ENCODE measurements around the gene EFNA3.
A peak's percentile ranks its signal among the peaks of the same experiment; 100 is the strongest.

The EFNA3 gene

GRCh38 chr1:155078469-155079209, at the start of gene EFNA3:
Gene EFNA3, plus strand, starts transcription at chr1:155078837. Its CDS starts 105 bp downstream, at chr1:155078942.
- DNase-seq (ENCODE audit: low read depth): peak; percentile 65

DNA sequence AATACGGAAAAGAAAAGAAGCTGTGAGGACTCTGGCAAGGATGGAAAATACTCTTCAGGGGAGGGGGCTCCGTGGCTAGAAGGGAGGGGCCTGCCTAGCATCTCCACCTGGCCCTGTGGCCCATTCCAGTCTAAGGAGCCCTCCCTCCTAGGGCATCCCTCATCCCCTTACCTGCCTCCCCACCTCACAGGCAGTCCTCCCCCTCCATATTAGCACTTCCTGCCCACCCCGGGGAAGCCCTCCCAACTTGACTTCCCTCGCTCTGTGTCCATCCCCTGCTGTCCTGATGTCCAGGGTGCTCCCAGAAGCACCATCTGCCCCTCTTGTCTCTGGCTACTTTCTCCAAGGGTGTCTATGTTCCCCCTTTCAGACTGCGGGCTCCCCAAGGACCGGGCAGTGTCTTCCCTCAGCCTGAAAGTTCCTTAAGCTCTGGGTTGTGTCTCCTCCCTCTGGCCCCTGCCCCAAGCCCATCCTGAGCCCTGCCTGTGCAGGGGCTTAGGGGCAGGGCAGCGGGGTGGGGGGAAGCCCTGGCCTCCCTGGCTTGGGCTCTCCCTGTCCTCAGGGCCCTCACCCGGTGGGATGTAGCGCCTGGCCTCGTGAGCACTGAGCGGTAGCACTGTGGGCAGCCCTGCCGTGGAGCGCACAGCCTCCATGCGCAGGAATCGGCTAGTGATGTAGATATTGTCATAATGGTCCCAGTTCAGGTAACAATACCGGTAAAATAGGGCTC, 49.0 kb upstream of the EFNA3 start:
- DNase-seq (ENCODE audit: low read depth): no peak

DNA sequence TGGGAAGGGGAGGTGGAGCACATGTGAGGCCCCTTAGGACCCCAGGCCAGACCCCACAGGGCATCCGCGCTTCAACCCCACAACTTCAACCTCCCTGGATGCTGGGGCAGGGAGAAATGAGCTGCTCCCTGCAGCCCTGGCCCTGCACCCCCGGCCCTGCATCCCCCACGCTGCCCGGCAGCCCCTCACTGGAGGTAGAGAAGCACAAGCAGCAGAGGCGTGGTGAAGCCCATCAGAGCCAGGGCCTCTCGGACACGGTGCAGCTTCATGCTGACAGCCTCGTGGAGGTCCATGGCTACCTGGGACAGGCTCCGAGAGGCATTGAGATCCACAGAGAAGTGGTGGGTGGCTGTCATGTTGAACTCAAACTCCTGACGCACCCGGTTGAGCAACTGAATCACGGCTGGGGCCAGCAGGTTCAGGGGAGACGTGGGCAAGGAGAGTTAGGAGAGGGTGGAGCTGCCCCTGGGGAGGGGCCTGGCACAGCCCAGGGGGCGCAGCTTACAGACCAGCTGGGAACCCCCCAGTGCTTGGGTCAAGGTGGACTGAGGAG, 48.3 kb upstream of the EFNA3 start:
- no peak for DNase-seq (ENCODE audit: low read depth)

- DNase-seq (ENCODE audit: low read depth): no peak
Observed at GRCh38 chr1:155030899-155031298, 47.7 kb upstream of the EFNA3 start.

DNA sequence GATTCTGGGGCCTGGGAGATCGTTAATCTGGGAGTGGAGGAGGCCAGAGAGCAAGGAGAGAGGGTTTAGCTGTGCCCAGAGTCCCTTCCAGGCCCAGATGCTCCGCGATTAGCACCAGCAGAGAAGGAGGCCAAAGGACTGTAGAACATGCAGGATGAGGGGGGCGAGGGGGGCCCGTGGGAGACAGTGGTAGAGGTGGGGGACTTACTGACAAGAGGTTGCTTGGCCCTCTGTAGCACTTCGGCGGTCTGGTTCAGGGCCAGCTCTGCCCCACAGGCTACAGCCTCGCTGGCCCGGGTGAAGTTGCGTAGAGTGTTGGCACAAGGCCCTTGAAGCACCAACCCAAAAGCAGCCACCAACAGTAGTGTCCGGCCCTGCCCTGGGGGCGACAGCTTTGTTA, 45.8 kb upstream of the EFNA3 start:
- DNase-seq (ENCODE audit: low read depth): no peak

DNA sequence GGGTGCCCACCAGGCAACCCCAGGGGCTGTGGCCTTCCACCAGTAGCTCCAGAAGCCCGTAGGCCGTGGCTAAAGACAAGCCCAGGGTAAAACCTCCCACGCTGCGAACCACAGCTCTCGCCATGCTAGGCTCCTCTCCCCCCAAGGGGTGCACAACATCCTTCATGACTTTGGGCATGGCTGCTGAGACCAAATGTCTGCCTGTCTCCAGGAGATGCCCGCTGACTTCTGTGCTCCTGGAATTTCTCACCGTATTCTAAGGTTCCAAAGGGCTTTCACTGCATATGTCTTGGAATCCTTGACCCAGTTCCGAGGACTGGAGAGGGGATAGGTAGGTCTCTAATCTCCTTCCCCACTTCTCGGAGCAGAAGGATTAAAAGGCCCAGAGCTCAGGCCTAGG, 45.1 kb upstream of the EFNA3 start, which contains the start of the genes DCST1 and DCST2:
DCST1 (plus strand) TSS at position 301 of the 400 bp plus-strand sequence. CDS start 213 bp downstream, outside the sequence.
DCST2 (minus strand) TSS at position 258 of the 400 bp plus-strand sequence; CDS start at position 178, 80 bp downstream.
- no peak for DNase-seq (ENCODE audit: low read depth)

GRCh38 chr1:155034318-155035208, 44.1 kb upstream of the EFNA3 start:
- no peak for DNase-seq (ENCODE audit: low read depth)

DNA sequence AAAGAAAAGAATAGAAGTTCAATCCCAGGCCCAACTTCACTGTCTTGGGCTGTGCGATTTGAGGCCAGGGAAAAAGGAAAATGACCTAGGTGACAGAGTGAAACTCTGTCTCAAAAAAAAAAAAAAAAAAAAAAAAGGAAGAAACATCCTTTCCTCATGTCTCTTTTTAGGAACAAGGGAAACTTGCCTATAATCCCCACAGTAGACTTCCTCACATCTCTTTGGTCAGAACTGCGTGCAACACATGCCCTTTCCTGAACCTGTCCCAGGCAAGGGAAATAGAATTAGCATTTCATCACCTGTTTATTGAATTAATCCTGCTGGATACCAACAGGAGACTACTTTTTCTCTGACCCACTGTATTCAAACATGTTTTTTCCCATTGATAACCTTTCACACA, 42.7 kb upstream of the EFNA3 start:
- no peak for DNase-seq (ENCODE audit: low read depth)

DNA sequence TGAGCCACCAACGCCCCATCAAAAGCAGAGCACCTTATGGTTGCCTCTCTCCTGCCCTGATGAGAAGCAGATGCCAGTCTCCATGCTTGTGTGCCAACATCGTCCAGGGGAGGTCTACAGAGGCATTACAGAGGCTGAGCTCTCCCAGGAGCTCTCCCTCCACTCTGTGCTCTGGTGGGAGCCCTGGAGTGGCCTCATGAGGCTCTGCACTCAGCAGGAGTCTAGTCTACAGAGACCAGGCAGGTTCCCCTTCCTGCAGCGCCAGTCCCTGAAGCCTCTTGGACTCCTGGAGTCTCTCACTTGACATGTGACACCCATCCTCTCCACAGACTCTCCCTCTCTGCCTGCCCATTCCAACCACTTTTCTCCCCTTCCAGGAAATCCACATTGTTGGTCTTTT, 41.6 kb upstream of the EFNA3 start:
- no peak for DNase-seq (ENCODE audit: low read depth)

- no peak for DNase-seq (ENCODE audit: low read depth)
Observed at GRCh38 chr1:155037851-155038441, 40.7 kb upstream of the EFNA3 start.

DNA sequence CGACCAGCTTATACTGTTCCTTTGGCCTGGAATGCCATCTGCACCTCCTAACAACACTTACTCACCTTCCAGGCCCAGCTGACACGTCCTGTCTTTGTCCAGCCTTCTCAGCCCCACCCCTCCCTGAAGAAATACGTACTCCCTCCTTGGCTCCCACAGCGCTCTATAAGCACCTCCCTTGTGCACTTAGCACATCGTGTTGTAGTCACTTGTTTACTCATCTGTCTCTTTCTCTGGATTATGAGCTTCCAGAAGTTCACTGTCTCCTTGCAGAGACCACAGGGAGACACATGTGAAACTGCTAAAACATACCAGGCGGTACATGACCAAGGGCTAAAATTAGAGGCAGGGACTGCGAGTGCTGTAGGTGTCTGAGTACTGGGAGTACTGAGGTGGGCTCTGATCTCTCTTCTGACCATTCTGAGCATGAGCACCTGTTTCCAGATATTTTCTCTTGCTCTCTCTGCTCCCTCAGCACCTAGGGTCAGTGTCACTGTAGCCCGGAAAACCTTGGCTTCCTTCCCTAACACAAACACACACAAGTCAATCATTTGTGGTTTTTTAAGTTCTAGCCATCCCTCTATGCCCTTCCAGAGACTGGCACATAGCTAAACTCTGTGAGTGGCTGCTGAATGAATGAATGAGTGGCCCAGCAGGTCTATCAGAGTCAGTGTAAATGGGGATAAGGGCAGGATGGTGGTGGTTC, 39.9 kb upstream of the EFNA3 start:
- DNase-seq (ENCODE audit: low read depth): peak; percentile 68

- no peak for DNase-seq (ENCODE audit: low read depth)
Observed at GRCh38 chr1:155039308-155039669, 39.3 kb upstream of the EFNA3 start.

DNA sequence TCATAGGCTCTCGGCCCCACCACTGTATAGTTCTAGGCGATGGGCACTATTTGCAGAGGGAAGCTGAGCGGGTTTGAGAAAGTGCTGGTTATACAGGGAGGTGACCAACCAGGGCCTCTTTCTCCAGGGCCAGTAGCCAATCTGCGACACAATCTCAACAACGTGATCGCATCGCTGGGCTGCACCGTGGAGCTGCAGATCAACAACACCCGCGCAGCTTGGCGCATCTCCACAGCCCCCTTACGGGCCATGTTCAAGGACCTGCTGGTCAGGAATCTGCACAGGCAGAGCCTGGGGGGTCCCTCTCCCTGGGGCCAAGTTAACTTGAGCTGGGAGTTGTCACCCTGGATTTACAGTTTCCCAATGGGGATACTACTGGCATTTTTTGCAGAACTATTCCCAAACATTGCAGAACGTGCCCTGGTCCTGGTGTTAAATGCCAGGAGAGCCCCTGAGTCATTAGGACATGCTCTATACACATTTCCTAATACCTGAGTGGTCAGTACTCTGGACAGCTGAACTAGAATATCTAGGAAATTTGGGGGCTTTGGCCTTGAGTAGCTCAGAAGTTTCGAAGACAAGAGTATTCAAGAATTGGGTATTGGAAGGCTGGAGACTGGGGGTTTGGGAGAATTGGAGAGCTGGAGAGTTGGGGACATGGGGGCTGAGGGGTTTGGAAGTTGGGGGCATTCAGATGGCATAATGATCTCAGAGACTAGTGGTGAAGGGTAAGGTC, 38.1 kb upstream of the EFNA3 start:
- no peak for DNase-seq (ENCODE audit: low read depth)

GRCh38 chr1:155042789-155043188, 35.8 kb upstream of the EFNA3 start:
- DNase-seq (ENCODE audit: low read depth): no peak

DNA sequence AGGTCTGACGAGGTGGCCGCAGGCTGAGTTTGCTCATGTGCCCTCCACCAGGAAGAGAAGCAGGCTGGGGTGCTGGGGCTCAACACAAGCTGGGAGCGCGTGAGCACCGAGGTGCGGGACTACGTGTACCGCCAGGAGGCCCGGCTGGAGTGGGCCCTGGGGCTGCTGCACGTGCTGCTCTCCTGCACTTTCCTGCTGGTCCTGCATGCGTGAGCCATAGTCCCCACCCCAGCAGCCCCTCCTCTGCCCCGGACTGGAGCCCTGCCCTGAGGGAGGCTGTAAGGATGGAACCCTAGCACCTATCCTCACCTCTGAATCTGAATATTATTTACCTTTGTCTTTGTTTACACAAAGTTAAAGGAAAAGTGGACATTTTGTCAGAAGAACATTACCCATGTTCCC, 35.3 kb upstream of the EFNA3 start:
- no peak for DNase-seq (ENCODE audit: low read depth)

DNA sequence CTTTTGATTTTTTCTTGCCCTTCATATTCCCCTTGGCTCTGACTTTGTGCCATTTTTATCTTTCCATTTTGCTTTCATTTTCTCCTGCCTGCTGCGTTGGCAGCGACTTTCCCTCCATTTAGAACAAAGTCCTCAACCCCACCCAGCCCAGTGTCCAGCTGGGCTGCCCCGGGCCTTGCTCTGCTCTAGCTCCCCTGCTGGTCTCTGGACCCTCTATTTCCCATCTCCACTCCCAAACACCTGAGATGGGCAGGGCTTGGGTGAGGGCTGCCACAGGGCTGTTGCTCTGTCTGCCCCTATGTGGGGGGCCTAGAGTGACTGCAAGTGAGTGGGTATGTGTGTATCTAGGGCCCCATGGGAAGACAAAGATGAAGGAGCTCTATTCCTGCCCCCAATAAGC, 34.8 kb upstream of the EFNA3 start:
- DNase-seq (ENCODE audit: low read depth): no peak

DNA sequence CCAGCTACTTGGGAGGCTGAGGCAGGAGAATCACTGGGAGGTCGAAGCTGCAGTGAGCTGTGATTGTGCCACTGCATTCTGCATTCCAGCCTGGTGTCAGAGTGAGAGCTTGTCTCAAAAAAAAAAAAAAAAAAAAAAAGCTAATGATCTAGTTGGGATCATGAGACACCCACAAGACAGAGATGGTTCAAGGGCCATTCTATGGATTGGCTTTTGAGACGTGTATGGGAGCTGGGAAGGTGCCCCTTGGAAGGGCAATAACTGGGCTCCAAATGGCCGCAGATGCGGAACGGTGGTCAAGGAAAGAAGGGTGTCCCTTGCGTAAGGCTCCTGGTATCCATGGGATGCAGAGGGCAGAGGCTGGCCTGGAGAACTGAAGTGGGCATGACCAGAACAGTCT, 34.3 kb upstream of the EFNA3 start:
- no peak for DNase-seq (ENCODE audit: low read depth)

DNA sequence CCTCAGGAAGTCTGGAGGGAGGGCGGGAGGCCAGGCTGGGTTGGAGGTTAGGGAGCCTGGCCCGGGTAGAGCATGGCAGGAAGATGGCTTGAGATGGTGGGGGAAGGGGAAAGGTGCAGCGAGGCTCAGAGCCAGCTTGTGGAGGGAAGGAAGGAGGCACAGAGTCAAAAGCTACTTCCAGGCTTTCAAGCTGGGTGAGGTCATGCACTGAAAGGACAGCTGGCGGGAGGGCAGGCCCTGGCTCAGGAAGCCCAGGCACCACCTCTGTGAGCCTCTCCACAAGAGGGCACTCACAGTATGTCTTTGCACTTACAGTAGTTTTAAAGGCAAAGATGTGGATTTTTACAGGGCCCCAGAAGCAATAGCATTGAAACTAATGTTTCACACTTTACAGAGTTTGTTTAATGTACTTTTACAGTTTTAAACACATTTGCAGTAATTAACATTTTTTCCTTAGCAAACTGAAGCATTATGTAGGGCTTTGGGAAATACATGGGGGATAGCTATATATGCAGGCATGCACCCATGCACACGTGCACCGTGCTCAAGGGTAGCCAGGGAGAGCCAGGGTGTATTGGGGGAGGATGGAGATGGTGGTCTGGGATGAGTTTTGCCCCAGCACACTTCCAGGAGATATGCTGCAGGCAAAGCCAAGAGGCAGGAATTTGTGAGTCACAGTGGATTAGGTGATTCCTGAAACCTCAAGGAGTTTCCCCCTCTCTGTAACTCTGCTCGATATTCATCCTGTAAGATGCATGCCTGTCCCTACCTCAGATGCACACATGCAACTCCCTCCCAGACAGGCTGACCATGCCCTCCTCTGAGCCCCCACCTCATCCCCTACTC, 33.6 kb upstream of the EFNA3 start:
- peak; percentile 88 for DNase-seq (ENCODE audit: low read depth)
